ENCODE data around the gene KDR.

Gene KDR

GRCh38 chr4:55125087-55125721 is at the start of gene KDR:
Gene KDR (minus strand): TSS chr4:55125595. CDS start chr4:55125293, 302 bp downstream.
- intact Hi-C loops (cut with DNase I), result no loop called here
- DNase-seq, result peak in 34 of 42 donors; percentile 4 to 79 (median 36)

- intact Hi-C loops (cut with DNase I), result no loop called here
- no peak for DNase-seq
These were observed 48.2 kb upstream of the KDR start for GRCh38 chr4:55173580-55173979.

GRCh38 chr4:55172694-55173287 is 47.4 kb upstream of the KDR start:
- no peak for DNase-seq
- intact Hi-C loops (cut with DNase I), result no loop called here

GRCh38 chr4:55170462-55170861 is 45.1 kb upstream of the KDR start:
- DNase-seq, result no peak
- intact Hi-C loops (cut with DNase I), result no loop called here

GRCh38 chr4:55169352-55169961 is 44.1 kb upstream of the KDR start:
- intact Hi-C loops (cut with DNase I), result no loop called here
- no peak for DNase-seq

GRCh38 chr4:55162396-55162795 is 37.0 kb upstream of the KDR start:
- intact Hi-C loops (cut with DNase I), result no loop called here
- DNase-seq, result no peak

GRCh38 chr4:55161739-55162138 is 36.3 kb upstream of the KDR start:
- no peak for DNase-seq
- intact Hi-C loops (cut with DNase I), result no loop called here

GRCh38 chr4:55159851-55160250 is 34.5 kb upstream of the KDR start:
- DNase-seq, result no peak
- intact Hi-C loops (cut with DNase I), result no loop called here

GRCh38 chr4:55158957-55159356 is 33.6 kb upstream of the KDR start:
- intact Hi-C loops (cut with DNase I), result no loop called here
- no peak for DNase-seq

GRCh38 chr4:55157559-55158277 is 32.3 kb upstream of the KDR start:
- intact Hi-C loops (cut with DNase I), result no loop called here
- DNase-seq, result peak in 1 of 42 donors; percentile 13

- no peak for DNase-seq
- intact Hi-C loops (cut with DNase I), result no loop called here
These were observed 29.5 kb upstream of the KDR start for GRCh38 chr4:55154933-55155332.

GRCh38 chr4:55154290-55154880 is 29.0 kb upstream of the KDR start:
- intact Hi-C loops (cut with DNase I), result no loop called here
- DNase-seq, result no peak

GRCh38 chr4:55143858-55144257 is 18.5 kb upstream of the KDR start:
- intact Hi-C loops (cut with DNase I), result no loop called here

GRCh38 chr4:55138367-55138766 is 13.0 kb upstream of the KDR start:
- DNase-seq, result no peak
- intact Hi-C loops (cut with DNase I), result no loop called here

More at GRCh38 chr4:55143858-55144257, 18.5 kb upstream of the KDR start:
- DNase-seq, result no peak

- DNase-seq, result no peak
- intact Hi-C loops (cut with DNase I), result no loop called here
These were observed 11.2 kb upstream of the KDR start for GRCh38 chr4:55136634-55137033.

- intact Hi-C loops (cut with DNase I), result no loop called here
- no peak for DNase-seq
These were observed 8.6 kb upstream of the KDR start for GRCh38 chr4:55133951-55134350.

- intact Hi-C loops (cut with DNase I), result no loop called here
- no peak for DNase-seq
These were observed 7.4 kb upstream of the KDR start for GRCh38 chr4:55132775-55133174.

GRCh38 chr4:55127521-55127920 is 2.1 kb upstream of the KDR start:
- DNase-seq, result no peak
- intact Hi-C loops (cut with DNase I), result no loop called here

GRCh38 chr4:55127053-55127452 is 1.7 kb upstream of the KDR start:
- intact Hi-C loops (cut with DNase I), result no loop called here
- no peak for DNase-seq
